B cell (primary cell): ENCODE measurements around the gene MOK. TPM values are rescaled to one million over a fixed set of nuclear protein-coding genes. Genes with fewer than 3 reads are reported as not detected.
"Not testable (repeated sequence)": the region's sequence is repeated elsewhere in the genome, so short reads cannot be mapped to it uniquely, and the experiment has no call there.

ENCODE experiments used
- ATAC-seq: fragments of 200-7000 bp; cut with Tn5 transposase; one replicate; pipeline ENCODE4 v1.10.0; 2021; ENCODE audit warnings: low read depth, mild to moderate bottlenecking, moderate number of reproducible peaks, moderate library complexity
- CTCF ChIA-PET: fragments of 350-600 bp; sonication (Branson Sonifier 250); formaldehyde crosslinking; loops from one replicate; lab custom pipeline; 2021; ENCODE audit warnings: antibody characterized with exemption, inconsistent platforms; lab: Charles Lee
- POLR2A ChIA-PET: fragments of 350-600 bp; sonication (Branson Sonifier 250); formaldehyde crosslinking; loops from one replicate; lab custom pipeline; 2021; ENCODE audit warnings: antibody characterized with exemption; lab: Charles Lee
- DNase-seq: peaks from one replicate; pipeline ENCODE4 v3.0.0; 2013
- H2AFZ ChIP-seq: 2 replicates; pipeline ENCODE4 v1.6.1; 2012; ENCODE audit warnings: mild to moderate bottlenecking, low read depth, low read length; ENCODE audit not compliant: insufficient read depth, poor library complexity, severe bottlenecking
- H3K27ac ChIP-seq, 2 donors: 1 replicate in 1 of 2; 2 replicates in 1 of 2; pipeline ENCODE4 v1.5.1; 2012 to 2013; ENCODE audit warnings: low read length in 2 of 2, mild to moderate bottlenecking in 2 of 2, moderate library complexity in 1 of 2
- H3K27me3 ChIP-seq, 4 experiments: fragments of 200-600 bp in 1 of 4; sonication (generic) in 1 of 4; replicated peaks in 1 of 4; 1 replicate in 2 of 4; 2 replicates in 2 of 4; pipeline versions ENCODE4 v1.6.1 to v1.7.0; 2013 to 2016; ENCODE audit warnings: low read length in 3 of 4, mild to moderate bottlenecking in 2 of 4, mixed read lengths in 1 of 4, moderate library complexity in 1 of 4; ENCODE audit not compliant: insufficient read depth in 4 of 4, control insufficient read depth in 3 of 4; ENCODE audit errors: control extremely low read depth in 1 of 4
- H3K36me3 ChIP-seq, 2 experiments: replicated peaks in 1 of 2; 1 replicate in 1 of 2; 2 replicates in 1 of 2; pipeline versions ENCODE4 v1.6.1 to v1.7.1; 2013; ENCODE audit warnings: low read length in 1 of 2; ENCODE audit not compliant: insufficient read depth in 2 of 2, control insufficient read depth in 1 of 2; ENCODE audit errors: control extremely low read depth in 1 of 2, extremely low read depth in 1 of 2
- H3K4me1 ChIP-seq, 2 donors: fragments of 200-600 bp in 1 of 2; sonication (generic) in 1 of 2; 1 replicate in 1 of 2; 2 replicates in 1 of 2; pipeline versions ENCODE4 v1.5.1 to v1.6.1; 2013 to 2017; ENCODE audit warnings: low read length in 2 of 2; ENCODE audit not compliant: control insufficient read depth in 2 of 2, insufficient read depth in 2 of 2
- H3K4me2 ChIP-seq: replicated peaks from 2 replicates; pipeline ENCODE3; 2012; ENCODE audit warnings: mild to moderate bottlenecking, low read depth, low read length; ENCODE audit not compliant: poor library complexity, severe bottlenecking
- H3K4me3 ChIP-seq, 5 experiments: fragments of 200-600 bp in 1 of 5; sonication (generic) in 1 of 5; 1 replicate in 3 of 5; 2 replicates in 2 of 5; pipeline versions ENCODE4 v1.5.1 to v1.7.0; 2011 to 2016; ENCODE audit warnings: low read length in 4 of 5, mild to moderate bottlenecking in 4 of 5, low read depth in 2 of 5, control low read depth in 1 of 5, moderate library complexity in 1 of 5; ENCODE audit not compliant: insufficient read depth in 1 of 5; ENCODE audit errors: control extremely low read depth in 1 of 5, extremely low read depth in 1 of 5
- H3K79me2 ChIP-seq: fragments of 200-600 bp; sonication (generic); one replicate; pipeline ENCODE4 v1.6.0; 2016; ENCODE audit warnings: low read length; ENCODE audit not compliant: control insufficient read depth, insufficient read depth
- H3K9ac ChIP-seq: fragments of 200-600 bp; sonication (generic); 2 replicates; pipeline ENCODE4 v1.6.1; 2017; ENCODE audit warnings: mild to moderate bottlenecking, low read length, moderate library complexity
- H3K9me3 ChIP-seq, 3 donors: one replicate each; pipeline versions ENCODE4 v1.6.1 to v1.7.1; 2013; ENCODE audit warnings: low read length in 2 of 3; ENCODE audit not compliant: control insufficient read depth in 2 of 3, insufficient read depth in 1 of 3; ENCODE audit errors: control extremely low read depth in 1 of 3
- H4K20me1 ChIP-seq: 2 replicates; pipeline ENCODE4 v1.6.0; 2012; ENCODE audit warnings: mild to moderate bottlenecking, low read length; ENCODE audit not compliant: insufficient read depth, control insufficient read depth, poor library complexity, severe bottlenecking
- H3K27ac Mint-ChIP-seq: one replicate; pipeline ENCODE4 v1.8.0; 2021; ENCODE audit warnings: mixed read lengths
- H3K27me3 Mint-ChIP-seq: one replicate; pipeline ENCODE4 v1.8.0; 2021; ENCODE audit warnings: mixed read lengths
- H3K4me1 Mint-ChIP-seq: one replicate; pipeline ENCODE4 v1.8.0; 2021; ENCODE audit warnings: mixed read lengths
- H3K4me3 Mint-ChIP-seq: one replicate; pipeline ENCODE4 v1.8.0; 2021; ENCODE audit warnings: mixed read lengths
- H3K9me3 Mint-ChIP-seq: one replicate; pipeline ENCODE4 v1.8.0; 2022; ENCODE audit warnings: mixed read lengths; ENCODE audit not compliant: insufficient read depth
- CTCF ChIP-seq: fragments of 200-600 bp; IDR thresholded peaks from one replicate; pipeline ENCODE4 v1.8.0; 2022; ENCODE audit warnings: antibody characterized with exemption, mild to moderate bottlenecking
- EZH2 ChIP-seq: IDR thresholded peaks from 2 replicates; pipeline ENCODE4 v1.6.1; 2012; ENCODE audit warnings: borderline replicate concordance, low read depth, mild to moderate bottlenecking, moderate library complexity, low read length; ENCODE audit not compliant: insufficient read depth, poor library complexity, severe bottlenecking
- WGBS: methylation state at CpG from one replicate; pipeline ENCODE4 v1.1.5; 2013; ENCODE audit warnings: missing lambda C conversion rate; ENCODE audit not compliant: insufficient coverage; 5-methylcytosine and 5-hydroxymethylcytosine counted together
- intact Hi-C: fragments of 100-400 bp; cut with micrococcal nuclease; formaldehyde crosslinking; loops from one replicate; pipeline ENCODE4 v1.10.0; 2022
- polyA plus RNA-seq: library from polyadenylated mRNA; depleted of rRNA; stranded (reverse); fragments of >200 nt; gene quantifications from 2 replicates; pipeline ENCODE4 v1.2.3, GENCODE V29; 2012
- total RNA-seq, 2 donors: library from RNA; stranded (reverse); fragments of 120-200 nt in 1 of 2; gene quantifications; 1 replicate in 1 of 2; 2 replicates in 1 of 2; pipeline versions ENCODE4 v1.2.3 to v1.2.4, GENCODE V29; 2013 to 2022

Gene MOK
- total and polyA plus RNA-seq, 2 donors (not counting 1 experiment from before 2014, with no cell fraction given) = 1.2 to 3.0 TPM

DNA sequence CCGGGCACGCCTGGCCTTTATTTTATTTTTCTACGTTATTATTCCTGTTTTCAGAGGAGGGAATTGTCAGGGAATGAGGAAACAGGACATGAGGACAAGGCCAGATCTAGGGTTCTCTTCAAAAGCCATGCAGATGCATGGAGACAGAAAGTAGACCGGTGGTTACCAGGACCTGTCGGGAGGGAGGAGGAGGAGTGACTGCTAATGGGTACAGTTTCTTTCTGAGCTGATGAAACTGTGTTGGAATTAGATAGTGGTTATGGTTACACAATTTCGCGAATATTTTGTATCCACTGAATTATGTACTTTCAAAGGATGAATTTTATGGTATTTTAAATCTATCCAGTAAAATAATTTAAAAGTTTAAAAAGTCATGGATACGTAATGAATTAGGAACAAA lies 25.8 kb upstream of the MOK start:
- ChIA-PET POLR2A (no interaction called here), CTCF (no interaction called here)
- peaks cover 5 to 29% of the 10 kb centered on the region in 2 experiments for H3K36me3 ChIP-seq
- H3K27ac Mint-ChIP-seq = no peak overlapping the region
- no peak overlapping the region for H3K4me2 ChIP-seq
- ATAC-seq (no peak), DNase-seq (no peak)
- no peaks in the 10 kb centered on the region for H3K9me3 ChIP-seq
- H3K27me3 ChIP-seq = no peaks in the 10 kb centered on the region
- intact Hi-C loops = no loop called here
- no peaks in the 10 kb centered on the region for H3K9me3 Mint-ChIP-seq
- no peak overlapping the region for H3K4me3 ChIP-seq
- no peak overlapping the region for H2AFZ ChIP-seq
- H3K4me1 Mint-ChIP-seq = peaks cover 2% of the 10 kb centered on the region
- no peaks in the 10 kb centered on the region for H3K27me3 Mint-ChIP-seq
- H3K9ac ChIP-seq = no peak overlapping the region
- no peaks in the 10 kb centered on the region for H3K4me1 ChIP-seq
- TF ChIP-seq EZH2 = no peak
- no peak for TF ChIP-seq CTCF
- H4K20me1 ChIP-seq = no peaks in the 10 kb centered on the region
- H3K27ac ChIP-seq = no peak overlapping the region
- WGBS = 100% methylated on average over 5 of the region's 8 CpGs
- no peaks in the 10 kb centered on the region for H3K79me2 ChIP-seq
- H3K4me3 Mint-ChIP-seq = no peak overlapping the region

DNA sequence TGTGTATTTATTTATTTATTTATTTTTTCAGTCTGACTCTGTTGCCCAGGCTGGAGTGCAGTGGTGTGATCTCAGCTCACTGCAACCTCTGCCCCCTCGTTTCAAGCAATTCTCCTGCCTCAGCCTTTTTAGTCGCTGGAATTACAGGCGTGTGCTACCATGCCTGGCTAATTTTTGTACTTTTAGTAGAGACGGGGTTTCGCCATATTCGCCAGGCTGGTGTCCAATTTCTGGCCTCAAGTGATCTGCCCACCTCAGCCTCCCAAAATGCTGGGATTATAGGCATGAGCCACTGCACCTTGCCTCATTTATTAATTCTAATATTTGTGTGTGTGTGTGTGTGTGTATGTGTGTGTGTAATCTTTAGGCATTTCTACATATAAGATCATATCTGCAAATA lies 24.4 kb upstream of the MOK start:
- H2AFZ ChIP-seq, ATAC-seq, H3K79me2 ChIP-seq, H3K27ac Mint-ChIP-seq, H3K27me3 ChIP-seq, H3K4me3 Mint-ChIP-seq, H3K4me1 ChIP-seq, H3K9me3 ChIP-seq, DNase-seq, H3K4me2 ChIP-seq, H3K27ac ChIP-seq, H3K27me3 Mint-ChIP-seq, intact Hi-C loops, H3K4me3 ChIP-seq, H3K4me1 Mint-ChIP-seq, H3K9ac ChIP-seq, H4K20me1 ChIP-seq, H3K9me3 Mint-ChIP-seq: not testable (repeated sequence)
- H3K36me3 ChIP-seq = peaks cover 5 to 23% of the 10 kb centered on the region in 2 experiments
- ChIA-PET POLR2A (interaction anchor here (0.6 to 0.7 kb wide), 2 partner anchors 17 to 383 kb away, joined by 4 to 5 read pairs; no protein-coding TSS in a partner anchor), CTCF (interaction anchor here (0.6 kb wide), 1 partner anchor 16 kb away, joined by 3 read pairs; no protein-coding TSS in a partner anchor)
- WGBS = 96% methylated on average over 6 of the region's 6 CpGs
